Neural cell (in vitro differentiated cells): ENCODE measurements around the gene SLC27A1. TPM values are rescaled to one million over a fixed set of nuclear protein-coding genes. Genes with fewer than 3 reads are reported as not detected.

Experiments
- H2AFZ ChIP-seq: fragments of 200-600, 300-800 bp; sonication (generic), shearing (Covaris generic); 2 replicates; pipeline ENCODE4 v1.6.0; 2014; ENCODE audit warnings: low read depth, mild to moderate bottlenecking, antibody characterized with exemption, low read length, moderate library complexity
- H3F3A ChIP-seq: fragments of 200-600 bp; shearing (Covaris generic); 2 replicates; pipeline ENCODE4 v1.6.1; 2016; ENCODE audit warnings: mild to moderate bottlenecking, moderate library complexity, mixed read lengths, antibody characterized with exemption, low read length; ENCODE audit not compliant: insufficient read depth, poor library complexity, severe bottlenecking
- H3K27ac ChIP-seq: fragments of 200-600, 300-800 bp; sonication (generic), shearing (Covaris generic); 2 replicates; pipeline ENCODE4 v1.5.1; 2014; ENCODE audit warnings: mild to moderate bottlenecking, low read length, moderate library complexity
- H3K27me3 ChIP-seq: fragments of 300-800, 200-600 bp; sonication (generic), shearing (Covaris generic); 2 replicates; pipeline ENCODE4 v1.6.0; 2014; ENCODE audit warnings: mild to moderate bottlenecking, low read depth, low read length, moderate library complexity; ENCODE audit not compliant: insufficient read depth
- H3K36me3 ChIP-seq: fragments of 300-800, 200-600 bp; sonication (generic), shearing (Covaris generic); 2 replicates; pipeline ENCODE4 v1.5.1; 2014; ENCODE audit warnings: mild to moderate bottlenecking, antibody characterized with exemption, low read length, moderate library complexity; ENCODE audit not compliant: insufficient read depth
- H3K4me2 ChIP-seq: fragments of 300-800, 200-600 bp; sonication (generic), shearing (Covaris generic); 2 replicates; pipeline ENCODE4 v1.6.0; 2014; ENCODE audit warnings: mild to moderate bottlenecking, low read length
- H3K4me3 ChIP-seq: fragments of 300-800, 200-600 bp; sonication (generic), shearing (Covaris generic); 2 replicates; pipeline ENCODE4 v1.5.1; 2014; ENCODE audit warnings: mild to moderate bottlenecking, low read length, moderate library complexity
- H3K79me2 ChIP-seq: fragments of 200-600 bp; shearing (Covaris generic); replicated peaks from 2 replicates; pipeline ENCODE4 v1.6.0; 2014; ENCODE audit warnings: mild to moderate bottlenecking, low read length, moderate library complexity; ENCODE audit not compliant: insufficient read depth
- H3K9ac ChIP-seq: fragments of 300-800, 200-600 bp; sonication (generic), shearing (Covaris generic); 2 replicates; pipeline ENCODE4 v1.6.1; 2016; ENCODE audit warnings: mild to moderate bottlenecking, low read length, mixed read lengths
- H3K9me2 ChIP-seq: fragments of 200-600 bp; shearing (Covaris generic); 2 replicates; pipeline ENCODE4 v1.6.1; 2016; ENCODE audit warnings: mild to moderate bottlenecking, low read length, mixed read lengths; ENCODE audit not compliant: insufficient read depth
- H3K9me3 ChIP-seq: fragments of 200-600, 300-800 bp; sonication (generic), shearing (Covaris generic); 2 replicates; pipeline ENCODE4 v1.6.1; 2016; ENCODE audit warnings: mild to moderate bottlenecking, mixed run types, low read length, moderate library complexity, mixed read lengths
- H4K20me1 ChIP-seq: fragments of 200-600 bp; shearing (Covaris generic); 2 replicates; pipeline ENCODE4 v1.6.1; 2016; ENCODE audit warnings: mild to moderate bottlenecking, mixed run types; ENCODE audit not compliant: insufficient read depth
- EP300 ChIP-seq: fragments of 450-650 bp; conservative IDR thresholded peaks from 2 replicates; pipeline ENCODE4 v1.6.1; 2014; ENCODE audit warnings: antibody characterized with exemption, mild to moderate bottlenecking, moderate library complexity; ENCODE audit not compliant: poor library complexity, severe bottlenecking
- EZH2 ChIP-seq: fragments of 200-600, 300-800 bp; shearing (Covaris generic), sonication (generic); IDR thresholded peaks from 2 replicates; pipeline ENCODE4 v1.6.1; 2014; ENCODE audit warnings: antibody characterized with exemption, low read length, borderline replicate concordance, mild to moderate bottlenecking; ENCODE audit not compliant: insufficient read depth, poor library complexity, severe bottlenecking
- MXI1 ChIP-seq: fragments of 450-650 bp; conservative IDR thresholded peaks from 2 replicates; pipeline ENCODE4 v1.6.1; 2014; ENCODE audit warnings: antibody characterized with exemption, mild to moderate bottlenecking; ENCODE audit not compliant: poor library complexity, severe bottlenecking
- POLR2AphosphoS5 ChIP-seq: IDR thresholded peaks from 2 replicates; pipeline ENCODE4 v1.6.1; 2012
- RAD21 ChIP-seq: fragments of 450-650 bp; conservative IDR thresholded peaks from 2 replicates; pipeline ENCODE4 v1.6.1; 2014; ENCODE audit warnings: antibody characterized with exemption, mild to moderate bottlenecking, moderate library complexity
- SMC3 ChIP-seq: fragments of 450-650 bp; conservative IDR thresholded peaks from 2 replicates; pipeline ENCODE4 v1.6.1; 2014; ENCODE audit warnings: antibody characterized with exemption, mild to moderate bottlenecking, moderate library complexity; ENCODE audit not compliant: poor library complexity
- TAF1 ChIP-seq: IDR thresholded peaks from 2 replicates; pipeline ENCODE4 v1.6.1; 2012; ENCODE audit warnings: low read depth
- polyA plus RNA-seq: library from polyadenylated mRNA; depleted of rRNA; stranded (reverse); fragments of >200 nt; gene quantifications from 2 replicates; pipeline ENCODE4 v1.2.3, GENCODE V29; 2014
- TF ChIP-seq, protein P1 (sequence below): fragments of 450-650 bp; IDR thresholded peaks from 2 replicates; pipeline ENCODE4 v1.5.1; 2014; ENCODE audit warnings: antibody characterized with exemption, mild to moderate bottlenecking, moderate library complexity; ENCODE audit not compliant: poor library complexity, severe bottlenecking
- TF ChIP-seq, protein P2 (sequence below): IDR thresholded peaks from 2 replicates; pipeline ENCODE4 v1.6.1; 2012; ENCODE audit warnings: borderline replicate concordance

SLC27A1 gene
- polyA plus RNA-seq, 1 donor from 2014 or later, result 22.0 TPM

DNA sequence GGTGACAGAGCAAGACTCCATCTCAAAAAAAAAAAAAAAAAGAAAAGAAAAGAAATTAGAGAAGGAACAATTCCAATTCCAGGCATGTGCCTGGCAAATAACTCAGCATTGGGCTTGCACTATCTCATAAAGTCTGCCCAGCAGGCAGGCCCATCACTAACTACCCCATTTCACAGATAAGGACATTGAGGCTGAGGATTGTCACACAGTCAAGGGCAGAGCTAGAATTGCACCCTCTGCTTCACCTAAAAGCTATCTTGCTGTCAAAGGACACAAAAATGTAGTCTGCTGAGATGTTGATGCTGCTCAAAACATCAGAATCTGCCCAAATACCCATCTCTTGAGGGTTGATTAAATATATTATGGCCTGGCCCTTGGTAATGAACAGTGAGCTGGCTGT is 64.4 kb downstream of the SLC27A1 start:
- no peak for TF ChIP-seq POLR2AphosphoS5
- TF ChIP-seq, protein P1, sequence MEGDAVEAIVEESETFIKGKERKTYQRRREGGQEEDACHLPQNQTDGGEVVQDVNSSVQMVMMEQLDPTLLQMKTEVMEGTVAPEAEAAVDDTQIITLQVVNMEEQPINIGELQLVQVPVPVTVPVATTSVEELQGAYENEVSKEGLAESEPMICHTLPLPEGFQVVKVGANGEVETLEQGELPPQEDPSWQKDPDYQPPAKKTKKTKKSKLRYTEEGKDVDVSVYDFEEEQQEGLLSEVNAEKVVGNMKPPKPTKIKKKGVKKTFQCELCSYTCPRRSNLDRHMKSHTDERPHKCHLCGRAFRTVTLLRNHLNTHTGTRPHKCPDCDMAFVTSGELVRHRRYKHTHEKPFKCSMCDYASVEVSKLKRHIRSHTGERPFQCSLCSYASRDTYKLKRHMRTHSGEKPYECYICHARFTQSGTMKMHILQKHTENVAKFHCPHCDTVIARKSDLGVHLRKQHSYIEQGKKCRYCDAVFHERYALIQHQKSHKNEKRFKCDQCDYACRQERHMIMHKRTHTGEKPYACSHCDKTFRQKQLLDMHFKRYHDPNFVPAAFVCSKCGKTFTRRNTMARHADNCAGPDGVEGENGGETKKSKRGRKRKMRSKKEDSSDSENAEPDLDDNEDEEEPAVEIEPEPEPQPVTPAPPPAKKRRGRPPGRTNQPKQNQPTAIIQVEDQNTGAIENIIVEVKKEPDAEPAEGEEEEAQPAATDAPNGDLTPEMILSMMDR, result no peak
- TF ChIP-seq TAF1, result no peak
- TF ChIP-seq EP300, result no peak
- TF ChIP-seq, protein P2, sequence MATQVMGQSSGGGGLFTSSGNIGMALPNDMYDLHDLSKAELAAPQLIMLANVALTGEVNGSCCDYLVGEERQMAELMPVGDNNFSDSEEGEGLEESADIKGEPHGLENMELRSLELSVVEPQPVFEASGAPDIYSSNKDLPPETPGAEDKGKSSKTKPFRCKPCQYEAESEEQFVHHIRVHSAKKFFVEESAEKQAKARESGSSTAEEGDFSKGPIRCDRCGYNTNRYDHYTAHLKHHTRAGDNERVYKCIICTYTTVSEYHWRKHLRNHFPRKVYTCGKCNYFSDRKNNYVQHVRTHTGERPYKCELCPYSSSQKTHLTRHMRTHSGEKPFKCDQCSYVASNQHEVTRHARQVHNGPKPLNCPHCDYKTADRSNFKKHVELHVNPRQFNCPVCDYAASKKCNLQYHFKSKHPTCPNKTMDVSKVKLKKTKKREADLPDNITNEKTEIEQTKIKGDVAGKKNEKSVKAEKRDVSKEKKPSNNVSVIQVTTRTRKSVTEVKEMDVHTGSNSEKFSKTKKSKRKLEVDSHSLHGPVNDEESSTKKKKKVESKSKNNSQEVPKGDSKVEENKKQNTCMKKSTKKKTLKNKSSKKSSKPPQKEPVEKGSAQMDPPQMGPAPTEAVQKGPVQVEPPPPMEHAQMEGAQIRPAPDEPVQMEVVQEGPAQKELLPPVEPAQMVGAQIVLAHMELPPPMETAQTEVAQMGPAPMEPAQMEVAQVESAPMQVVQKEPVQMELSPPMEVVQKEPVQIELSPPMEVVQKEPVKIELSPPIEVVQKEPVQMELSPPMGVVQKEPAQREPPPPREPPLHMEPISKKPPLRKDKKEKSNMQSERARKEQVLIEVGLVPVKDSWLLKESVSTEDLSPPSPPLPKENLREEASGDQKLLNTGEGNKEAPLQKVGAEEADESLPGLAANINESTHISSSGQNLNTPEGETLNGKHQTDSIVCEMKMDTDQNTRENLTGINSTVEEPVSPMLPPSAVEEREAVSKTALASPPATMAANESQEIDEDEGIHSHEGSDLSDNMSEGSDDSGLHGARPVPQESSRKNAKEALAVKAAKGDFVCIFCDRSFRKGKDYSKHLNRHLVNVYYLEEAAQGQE, result no peak
- no peak for TF ChIP-seq EZH2
- no peak for TF ChIP-seq RAD21
- TF ChIP-seq SMC3, result no peak
- no peak for TF ChIP-seq MXI1
- Histone ChIP-seq H3K4me3 (no peak overlapping the region), H3K9me3 (no peaks in the 10 kb centered on the region), H3K36me3 (no peaks in the 10 kb centered on the region), H3K9me2 (no peaks in the 10 kb centered on the region), H3K4me2 (no peak overlapping the region), H3K27ac (no peak overlapping the region), H3K79me2 (no peaks in the 10 kb centered on the region), H4K20me1 (no peaks in the 10 kb centered on the region), H3F3A (no peaks in the 10 kb centered on the region), H2AFZ (no peak overlapping the region), H3K9ac (no peak overlapping the region), H3K27me3 (peaks cover 13% of the 10 kb centered on the region)

DNA sequence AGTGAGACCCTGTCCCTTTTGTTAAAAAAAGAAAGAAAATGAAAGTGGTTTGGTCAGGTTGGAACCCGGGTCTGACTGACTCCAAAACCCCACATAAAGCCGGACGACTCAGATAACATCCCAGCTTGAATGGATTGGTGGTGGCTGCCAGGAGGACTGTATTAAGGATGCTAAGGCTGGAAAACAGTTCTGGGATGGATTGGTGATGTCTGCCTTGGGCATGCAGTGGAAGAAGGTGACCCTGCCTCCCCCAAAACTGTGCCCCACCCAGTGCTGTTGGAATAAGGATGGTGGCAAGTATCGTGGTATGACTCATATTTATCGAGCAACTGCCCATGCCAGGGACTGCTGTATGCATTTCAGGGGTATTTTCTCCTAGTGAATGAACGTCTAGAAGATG is 66.6 kb downstream of the SLC27A1 start:
- H3K9me2 ChIP-seq, result no peaks in the 10 kb centered on the region
- no peak overlapping the region for H3K4me3 ChIP-seq
- TF ChIP-seq TAF1, result no peak
- no peak for TF ChIP-seq MXI1
- TF ChIP-seq RAD21, result no peak
- no peak for TF ChIP-seq SMC3
- TF ChIP-seq, protein P1, result no peak
- no peak for TF ChIP-seq POLR2AphosphoS5
- TF ChIP-seq EZH2, result no peak
- TF ChIP-seq, protein P2, result no peak
- TF ChIP-seq EP300, result no peak

More for the DNA sequence above, 66.6 kb downstream of the SLC27A1 start:
- H3K79me2 ChIP-seq, result no peaks in the 10 kb centered on the region
- H3K36me3 ChIP-seq, result no peaks in the 10 kb centered on the region
- H3K27me3 ChIP-seq, result peaks cover 13% of the 10 kb centered on the region
- no peak overlapping the region for H3K27ac ChIP-seq
- H3K9me3 ChIP-seq, result no peaks in the 10 kb centered on the region
- no peak overlapping the region for H3K9ac ChIP-seq
- H4K20me1 ChIP-seq, result no peaks in the 10 kb centered on the region
- no peak overlapping the region for H3K4me2 ChIP-seq
- H3F3A ChIP-seq, result no peaks in the 10 kb centered on the region
- no peak overlapping the region for H2AFZ ChIP-seq
